Panc1 (cell line): ENCODE results near the gene NUDT3.

ENCODE experiments used
- REST ChIP-seq, 2 experiments: IDR thresholded peaks; 2 replicates each; pipeline ENCODE4 v1.6.1; 2011 to 2012; ENCODE audit warnings: low read depth in 2 of 2, control low read depth in 1 of 2, low read length in 1 of 2, mild to moderate bottlenecking in 1 of 2, moderate library complexity in 1 of 2; ENCODE audit not compliant: insufficient read depth in 1 of 2
- SIN3A ChIP-seq: IDR thresholded peaks from 2 replicates; pipeline ENCODE4 v1.6.1; 2012; ENCODE audit warnings: low read depth, mild to moderate bottlenecking, low read length, moderate library complexity, borderline replicate concordance; ENCODE audit not compliant: insufficient read depth
- TF ChIP-seq, protein P1 (sequence below): fragments of 450-650 bp; IDR thresholded peaks from 2 replicates; pipeline ENCODE4 v1.5.1; 2017; ENCODE audit warnings: mild to moderate bottlenecking

DNA sequence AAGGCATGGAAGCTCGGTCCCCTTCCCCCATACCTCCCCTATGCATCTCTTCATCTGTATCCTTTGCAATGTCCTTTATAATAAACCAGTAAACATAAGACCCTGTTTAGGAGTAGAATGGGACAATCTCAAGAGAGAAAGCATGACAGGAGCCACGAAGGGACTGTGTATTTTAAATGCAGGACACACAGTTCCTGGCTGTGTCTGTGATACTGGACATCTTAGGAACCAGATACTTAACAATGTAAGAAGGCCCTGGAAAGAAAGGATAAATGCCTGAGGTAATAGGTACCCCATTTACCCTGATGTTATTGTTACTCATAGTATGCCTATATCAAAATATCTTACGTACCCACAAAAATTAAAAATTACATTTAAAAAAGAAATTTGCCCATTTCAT lies 36.6 kb downstream of the NUDT3 start:
- TF ChIP-seq, protein P1, sequence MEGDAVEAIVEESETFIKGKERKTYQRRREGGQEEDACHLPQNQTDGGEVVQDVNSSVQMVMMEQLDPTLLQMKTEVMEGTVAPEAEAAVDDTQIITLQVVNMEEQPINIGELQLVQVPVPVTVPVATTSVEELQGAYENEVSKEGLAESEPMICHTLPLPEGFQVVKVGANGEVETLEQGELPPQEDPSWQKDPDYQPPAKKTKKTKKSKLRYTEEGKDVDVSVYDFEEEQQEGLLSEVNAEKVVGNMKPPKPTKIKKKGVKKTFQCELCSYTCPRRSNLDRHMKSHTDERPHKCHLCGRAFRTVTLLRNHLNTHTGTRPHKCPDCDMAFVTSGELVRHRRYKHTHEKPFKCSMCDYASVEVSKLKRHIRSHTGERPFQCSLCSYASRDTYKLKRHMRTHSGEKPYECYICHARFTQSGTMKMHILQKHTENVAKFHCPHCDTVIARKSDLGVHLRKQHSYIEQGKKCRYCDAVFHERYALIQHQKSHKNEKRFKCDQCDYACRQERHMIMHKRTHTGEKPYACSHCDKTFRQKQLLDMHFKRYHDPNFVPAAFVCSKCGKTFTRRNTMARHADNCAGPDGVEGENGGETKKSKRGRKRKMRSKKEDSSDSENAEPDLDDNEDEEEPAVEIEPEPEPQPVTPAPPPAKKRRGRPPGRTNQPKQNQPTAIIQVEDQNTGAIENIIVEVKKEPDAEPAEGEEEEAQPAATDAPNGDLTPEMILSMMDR = no peak
- TF ChIP-seq REST (IDR thresholded peaks at IDR 0.05; ENCODE audit: insufficient read depth in 1 of 2, low read depth in 2 of 2, low read length in 1 of 2) = no peak
- TF ChIP-seq SIN3A = no peak
